HepG2 (cell line): ENCODE results near the gene SSBP4. TPM values are rescaled to one million over a fixed set of nuclear protein-coding genes. Genes with fewer than 3 reads are reported as not detected.

Source experiments
- E2F1 ChIP-seq: sonication (generic); formaldehyde crosslinking; IDR thresholded peaks from 2 replicates; pipeline ENCODE4 v1.5.0; 2020; ENCODE audit warnings: missing genetic modification reagents
- EED ChIP-seq: sonication (generic); formaldehyde crosslinking; IDR thresholded peaks from 2 replicates; pipeline ENCODE4 v1.5.0; 2020; ENCODE audit warnings: mild to moderate bottlenecking, missing genetic modification reagents
- ETS1 ChIP-seq: sonication (generic); formaldehyde crosslinking; IDR thresholded peaks from 2 replicates; pipeline ENCODE4 v1.4.0; 2020; ENCODE audit warnings: missing genetic modification reagents
- GATAD1 ChIP-seq: IDR thresholded peaks from 2 replicates; pipeline ENCODE4 v1.6.1; 2016; ENCODE audit warnings: missing genetic modification reagents, missing compliant biosample characterization
- GMEB2 ChIP-seq: IDR thresholded peaks from 2 replicates; pipeline ENCODE4 v1.6.1; 2016; ENCODE audit warnings: missing biosample characterization, missing genetic modification reagents, low read depth
- KLF12 ChIP-seq: sonication (generic); formaldehyde crosslinking; IDR thresholded peaks from 2 replicates; pipeline ENCODE4 v1.4.0; 2020; ENCODE audit warnings: missing genetic modification reagents, borderline replicate concordance
- KLF13 ChIP-seq: sonication (generic); formaldehyde crosslinking; IDR thresholded peaks from 2 replicates; pipeline ENCODE4 v1.4.0; 2020; ENCODE audit warnings: mild to moderate bottlenecking, missing genetic modification reagents
- MTA1 ChIP-seq: sonication (generic); formaldehyde crosslinking; IDR thresholded peaks from 2 replicates; pipeline ENCODE4 v1.4.0; 2020; ENCODE audit warnings: missing genetic modification reagents, mild to moderate bottlenecking, borderline replicate concordance
- RFXAP ChIP-seq: sonication (generic); formaldehyde crosslinking; IDR thresholded peaks from 2 replicates; pipeline ENCODE4 v1.4.0; 2020; ENCODE audit warnings: missing genetic modification reagents, borderline replicate concordance
- SIN3B ChIP-seq: fragments of 150-350 bp; IDR thresholded peaks from 2 replicates; pipeline ENCODE4 v1.6.1; 2014; ENCODE audit warnings: low read length
- SP140L ChIP-seq: sonication (generic); formaldehyde crosslinking; IDR thresholded peaks from 2 replicates; pipeline ENCODE4 v1.4.0; 2020; ENCODE audit warnings: missing genetic modification reagents, borderline replicate concordance
- TEAD2 ChIP-seq: sonication (generic); formaldehyde crosslinking; IDR thresholded peaks from 2 replicates; pipeline ENCODE4 v1.9.0; 2021; ENCODE audit warnings: missing genetic modification reagents
- ZMAT5 ChIP-seq: sonication (generic); formaldehyde crosslinking; IDR thresholded peaks from 2 replicates; pipeline ENCODE4 v1.5.0; 2020; ENCODE audit warnings: mild to moderate bottlenecking, low read depth, missing genetic modification reagents, borderline replicate concordance
- ZNF12 ChIP-seq: sonication (generic); formaldehyde crosslinking; IDR thresholded peaks from 2 replicates; pipeline ENCODE4 v1.5.0; 2020; ENCODE audit warnings: missing genetic modification reagents
- ZNF232 ChIP-seq: sonication (generic); formaldehyde crosslinking; IDR thresholded peaks from 2 replicates; pipeline ENCODE4 v1.4.0; 2020; ENCODE audit warnings: missing genetic modification reagents, borderline replicate concordance
- ZNF44 ChIP-seq: sonication (generic); formaldehyde crosslinking; IDR thresholded peaks from 2 replicates; pipeline ENCODE4 v1.5.1; 2020; ENCODE audit warnings: mild to moderate bottlenecking, missing genetic modification reagents
- ZNF512 ChIP-seq: sonication (generic); formaldehyde crosslinking; IDR thresholded peaks from 2 replicates; pipeline ENCODE4 v1.4.0; 2020; ENCODE audit warnings: mild to moderate bottlenecking, missing genetic modification reagents
- ZNF552 ChIP-seq: sonication (generic); formaldehyde crosslinking; IDR thresholded peaks from 2 replicates; pipeline ENCODE4 v1.9.0; 2022; ENCODE audit warnings: missing genetic modification reagents, mild to moderate bottlenecking, borderline replicate concordance
- ZNF563 ChIP-seq: sonication (generic); formaldehyde crosslinking; IDR thresholded peaks from 2 replicates; pipeline ENCODE4 v1.8.0; 2022; ENCODE audit warnings: mild to moderate bottlenecking, moderate library complexity, missing genetic modification reagents
- ZNF652 ChIP-seq: IDR thresholded peaks from 2 replicates; pipeline ENCODE4 v1.6.1; 2016; ENCODE audit warnings: low read depth, borderline replicate concordance
- ZNF710 ChIP-seq: sonication (generic); formaldehyde crosslinking; IDR thresholded peaks from 2 replicates; pipeline ENCODE4 v1.5.0; 2020; ENCODE audit warnings: mild to moderate bottlenecking, missing genetic modification reagents, borderline replicate concordance
- polyA plus RNA-seq, 8 experiments: library from polyadenylated mRNA; depleted of rRNA in 3 of 8; stranded (reverse) in 7 of 8; unstranded in 1 of 8; fragments of >200 nt; fragmentation: Illumina TruSeq in 4 of 8; extraction: Trizol in 4 of 8; gene quantifications; 2 replicates each; pipeline versions ENCODE4 v1.2.1 to v1.2.3, GENCODE V29; 2011 to 2016; ENCODE audit warnings: low read depth in 4 of 8, missing spikeins in 1 of 8, mixed read lengths in 1 of 8; ENCODE audit not compliant: insufficient read depth in 1 of 8
- total RNA-seq, 5 experiments: library from RNA; depleted of rRNA; stranded (reverse); fragments of >200 nt; fragmentation: Illumina TruSeq; extraction: Trizol; gene quantifications; 2 replicates each; pipeline ENCODE4 v1.2.3, GENCODE V29; 2016; ENCODE audit warnings: low read depth in 1 of 5

The SSBP4 gene
- total and polyA plus RNA-seq, 2 of the 13 experiments (the other 11 are each of a cell fraction or from before 2014, with no cell fraction given), result 20.8 to 39.5 TPM

GRCh38 chr19:18478545-18479311 is 59.5 kb downstream of the SSBP4 start (continued):
- TF ChIP-seq ETS1, result no peak
- peak; percentile 82 for TF ChIP-seq GATAD1 (CRISPR knock-in tag)
- TF ChIP-seq RFXAP (CRISPR knock-in tag), result peak; percentile 79; the same call in 1 of the 2 replicates
- TF ChIP-seq ZNF710, result peak; percentile 86; the same call in 1 of the 2 replicates
- TF ChIP-seq E2F1, result no peak
- TF ChIP-seq ZNF563 (CRISPR knock-in tag), result peak; percentile 58; the same call in 1 of the 2 replicates
- no peak for TF ChIP-seq TEAD2 (CRISPR knock-in tag)
- TF ChIP-seq ZNF552 (CRISPR knock-in tag), result no peak; the same call in 1 of the 2 replicates
- TF ChIP-seq MTA1 (CRISPR knock-in tag), result peak; percentile 55; the same call in 1 of the 2 replicates
- TF ChIP-seq ZNF12 (CRISPR knock-in tag), result peak; percentile 24; the same call in 1 of the 2 replicates
- peak; percentile 56; the same call in 1 of the 2 replicates for TF ChIP-seq ZNF652 (CRISPR knock-in tag)
- TF ChIP-seq KLF12, result no peak
- no peak for TF ChIP-seq ZNF44
- TF ChIP-seq GMEB2, result 0 out of 2 replicates have a peak, but pooled peaks have one; percentile 43
- 0 out of 2 replicates have a peak, but pooled peaks have one; percentile 15 for TF ChIP-seq EED (CRISPR knock-in tag)
- TF ChIP-seq ZMAT5 (CRISPR knock-in tag), result no peak
- TF ChIP-seq ZNF512, result no peak
- TF ChIP-seq SP140L (CRISPR knock-in tag), result no peak
- TF ChIP-seq SIN3B, result no peak
- TF ChIP-seq KLF13, result no peak
- TF ChIP-seq ZNF232 (CRISPR knock-in tag), result peak; percentile 84
